ENCODE data around the gene RBM45.
"Not testable (repeated sequence)": the region's sequence is repeated elsewhere in the genome, so short reads cannot be mapped to it uniquely, and the experiment has no call there.

RBM45 gene

GRCh38 chr2:178108176-178108575 lies 4.1 kb upstream of the RBM45 start:
- no peak for DNase-seq

DNA sequence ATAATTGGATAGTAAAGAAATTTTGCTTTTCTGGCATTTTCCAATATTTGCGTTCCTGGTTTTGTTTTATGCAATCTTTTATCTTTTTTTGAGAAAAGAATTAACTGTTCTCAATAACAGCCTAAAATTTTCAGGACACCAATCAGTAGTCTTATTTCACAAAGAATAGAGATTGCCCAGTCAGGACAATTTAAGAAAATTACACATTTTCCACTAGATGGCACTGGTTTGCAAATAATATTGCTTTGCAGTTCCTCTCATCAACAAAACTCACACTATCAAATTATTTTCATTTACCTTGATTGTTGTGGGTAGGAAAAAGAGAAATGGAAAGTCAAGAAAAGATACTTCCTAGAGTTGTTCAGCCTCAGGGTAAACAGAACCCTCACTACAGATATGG lies 2.4 kb upstream of the RBM45 start:
- no peak for DNase-seq

DNA sequence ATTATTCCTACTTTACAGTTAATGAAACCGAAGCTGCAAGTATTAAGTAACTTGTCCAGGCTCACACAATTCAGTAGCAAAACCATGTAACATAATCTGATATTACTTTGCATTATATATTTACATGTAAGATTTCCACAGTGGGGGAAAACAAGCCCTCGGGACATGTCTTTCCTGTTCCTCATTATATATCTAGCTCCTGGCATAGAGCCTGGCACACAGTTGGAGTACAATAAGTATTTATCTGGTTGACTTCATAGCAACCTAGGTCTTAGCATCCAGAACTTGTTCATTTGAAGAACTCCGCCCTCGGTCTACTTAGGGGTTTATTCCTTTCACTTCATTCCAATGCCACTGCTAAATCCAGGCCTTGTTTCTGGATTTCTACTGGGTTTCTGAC lies 1.6 kb upstream of the RBM45 start:
- no peak for DNase-seq

DNA sequence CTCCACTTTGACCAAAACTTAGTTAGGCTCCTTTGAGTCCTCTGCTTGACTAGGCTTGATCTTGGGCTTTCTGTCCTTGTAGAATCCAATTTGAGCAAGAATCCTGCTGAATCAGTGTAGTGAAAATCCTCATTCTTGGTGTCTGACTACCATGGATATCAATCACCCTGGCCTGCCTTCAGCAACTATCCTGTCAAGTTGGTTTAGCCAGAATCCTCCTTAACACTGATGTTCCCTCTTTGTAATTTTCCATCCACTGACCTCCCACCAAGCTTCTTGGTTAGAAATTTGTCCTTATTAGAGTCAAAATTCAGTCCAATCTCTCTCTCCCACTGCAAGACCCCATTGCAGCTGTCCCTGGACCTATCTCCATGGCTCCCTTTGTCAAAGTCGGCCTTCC lies 494 bp upstream of the RBM45 start:
- no peak for DNase-seq

- DNase-seq, result no peak
Observed at GRCh38 chr2:178114462-178114861, 2.2 kb downstream of the RBM45 start.

DNA sequence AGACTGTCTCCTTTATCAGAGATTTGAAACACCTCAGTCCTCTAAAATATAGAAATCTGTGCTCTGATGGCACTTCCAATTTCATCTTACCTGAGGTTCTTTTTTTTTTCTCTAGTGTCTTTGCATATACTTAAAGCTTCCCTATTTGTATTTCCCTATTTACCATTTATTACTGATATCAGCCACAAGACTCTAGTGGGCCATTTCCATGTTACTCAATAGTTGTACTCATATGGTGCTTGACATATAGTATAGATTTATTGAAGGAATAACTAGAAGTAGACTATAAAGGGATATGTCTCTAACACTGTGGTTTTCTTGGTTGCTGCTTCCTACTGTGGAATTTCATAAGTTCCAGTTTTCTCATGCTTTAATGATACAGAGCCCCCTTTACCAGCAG lies 3.0 kb downstream of the RBM45 start:
- DNase-seq, result no peak

DNA sequence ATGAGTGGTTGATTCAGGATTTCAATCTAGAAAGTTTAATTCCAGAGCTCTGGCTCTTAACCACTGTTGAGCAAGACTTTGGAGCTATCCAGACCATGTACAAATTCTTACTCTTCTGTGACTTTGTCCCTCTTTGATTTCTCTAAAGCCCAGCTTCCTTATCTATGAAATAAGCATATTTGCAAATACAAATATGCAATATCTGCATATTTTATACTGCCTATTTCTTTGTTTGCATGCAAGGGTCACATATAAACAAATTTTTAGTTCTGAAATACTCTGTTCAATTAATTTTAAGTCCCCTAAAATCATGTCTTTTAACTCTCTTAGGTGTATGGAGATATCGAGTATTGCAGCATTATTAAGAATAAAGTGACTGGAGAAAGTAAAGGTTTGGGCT lies 5.5 kb downstream of the RBM45 start:
- no peak for DNase-seq

DNA sequence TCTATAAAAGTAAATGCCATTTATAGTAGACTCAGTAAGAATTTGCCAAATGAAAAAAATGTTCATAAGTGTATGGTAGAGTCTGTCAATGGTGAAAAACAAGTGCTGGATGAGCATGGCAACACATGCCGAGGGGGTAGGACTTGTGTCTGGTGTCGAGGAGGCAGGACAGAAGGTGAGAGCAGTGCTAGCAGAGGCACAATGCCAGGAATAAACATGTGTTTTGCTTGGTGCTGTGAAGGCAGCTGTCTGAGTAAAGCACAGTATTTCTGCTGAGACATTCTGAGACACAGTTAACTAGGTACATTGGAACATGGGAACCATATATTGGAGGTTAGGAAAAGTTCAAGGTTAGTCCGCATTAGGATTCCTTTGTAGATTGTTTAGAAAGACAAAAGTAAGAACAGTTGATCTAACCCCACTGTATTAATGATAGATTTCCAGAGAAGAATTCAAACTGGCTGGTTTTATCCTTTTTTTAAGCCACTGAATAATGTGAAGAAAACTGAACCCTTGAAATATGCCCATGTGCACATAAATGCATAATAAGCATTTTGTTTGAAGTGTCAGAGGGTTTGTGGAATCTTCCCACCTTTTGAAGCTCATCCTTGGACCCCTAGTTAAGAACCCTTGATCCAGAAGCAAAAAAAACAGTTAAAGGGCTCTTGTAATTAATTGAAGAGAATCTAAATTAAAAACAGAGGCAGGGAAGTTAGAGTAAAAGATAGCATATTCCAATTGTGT lies 7.1 kb downstream of the RBM45 start:
- no peak for DNase-seq

- no peak for DNase-seq
Observed at GRCh38 chr2:178123163-178123562, 10.9 kb downstream of the RBM45 start.

- DNase-seq, result no peak
Observed at GRCh38 chr2:178125125-178125524, 12.9 kb downstream of the RBM45 start.

- no peak for DNase-seq
Observed at GRCh38 chr2:178125862-178126261, 13.6 kb downstream of the RBM45 start.

- DNase-seq, result no peak
Observed at GRCh38 chr2:178128836-178129630, 16.8 kb downstream of the RBM45 start.

GRCh38 chr2:178136321-178137025 lies 24.2 kb downstream of the RBM45 start:
- no peak for DNase-seq

DNA sequence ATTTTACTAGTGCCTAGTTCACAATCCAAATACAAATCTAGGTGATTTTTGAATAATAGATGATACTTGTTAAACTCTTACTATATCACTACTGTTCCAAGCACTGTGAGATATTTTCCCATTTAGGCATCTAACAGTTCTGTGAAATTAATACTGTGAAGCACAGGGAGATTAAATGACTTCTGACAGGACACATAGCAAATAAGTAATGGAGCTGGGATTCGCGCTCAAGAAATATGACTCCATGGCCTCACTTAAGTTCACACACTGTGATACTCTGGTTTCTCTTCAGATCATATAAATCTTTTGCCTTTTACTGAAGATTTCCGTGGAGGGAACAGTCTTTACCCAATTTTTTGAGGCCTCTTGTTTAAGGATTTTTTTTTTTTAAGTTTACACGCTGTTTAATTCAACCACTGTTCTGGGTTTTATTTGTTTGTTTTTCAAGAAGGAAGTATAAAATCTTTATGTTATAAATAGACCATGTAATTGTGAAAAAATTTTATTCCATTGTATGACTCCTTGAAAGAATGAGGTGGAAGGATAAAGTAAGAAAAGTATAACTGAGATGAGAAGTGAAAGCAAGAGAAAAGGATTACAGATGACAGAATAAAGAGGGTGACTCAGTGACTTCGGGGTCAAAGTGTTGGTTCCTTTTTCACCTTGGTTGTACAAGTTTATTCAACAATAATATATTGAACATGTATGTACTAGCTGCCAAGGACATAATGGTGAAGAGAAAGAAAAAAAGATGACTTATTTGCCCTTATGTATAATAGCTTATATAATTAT lies 30.2 kb downstream of the RBM45 start:
- DNase-seq, result no peak

- no peak for DNase-seq
Observed at GRCh38 chr2:178143481-178143880, 31.2 kb downstream of the RBM45 start.

DNA sequence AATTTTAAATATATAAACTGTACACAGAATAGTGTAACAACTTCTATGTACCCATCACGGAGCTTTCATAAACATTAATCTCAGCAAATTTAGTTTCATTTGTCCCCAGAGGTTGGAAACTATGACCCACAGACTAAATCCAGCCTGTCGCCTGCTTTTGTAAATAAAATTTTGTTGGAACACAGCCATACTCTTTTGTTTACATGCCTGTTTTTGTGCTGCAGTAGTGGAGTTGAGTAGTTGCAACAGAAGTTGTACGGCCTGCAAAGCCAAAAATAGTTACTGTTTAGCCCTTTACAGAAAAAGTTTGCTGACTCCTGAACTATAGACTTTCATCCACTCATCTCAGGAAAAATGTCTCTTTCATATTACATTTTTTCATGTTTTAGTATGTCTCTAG lies 39.8 kb downstream of the RBM45 start:
- DNase-seq, result no peak

GRCh38 chr2:178152542-178152941 lies 40.3 kb downstream of the RBM45 start:
- DNase-seq, result no peak

DNA sequence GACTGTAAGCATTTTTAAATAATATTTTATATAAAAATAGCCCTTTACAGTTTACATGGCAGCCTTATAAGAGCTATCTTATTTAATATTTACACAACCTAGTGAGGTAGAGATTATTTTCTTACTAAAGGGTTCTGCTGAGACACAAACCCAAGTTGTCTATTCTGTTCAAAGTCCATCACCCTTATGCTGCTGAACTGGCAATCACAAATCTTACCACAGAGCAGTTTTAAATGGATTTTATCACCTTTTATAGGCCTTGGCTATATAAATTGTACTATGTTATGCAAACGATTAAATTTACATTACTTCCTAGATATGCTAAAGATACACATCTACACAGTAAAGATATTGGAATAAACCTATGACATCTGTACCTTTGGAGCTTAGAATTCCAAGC lies 40.7 kb downstream of the RBM45 start:
- DNase-seq, result no peak

DNA sequence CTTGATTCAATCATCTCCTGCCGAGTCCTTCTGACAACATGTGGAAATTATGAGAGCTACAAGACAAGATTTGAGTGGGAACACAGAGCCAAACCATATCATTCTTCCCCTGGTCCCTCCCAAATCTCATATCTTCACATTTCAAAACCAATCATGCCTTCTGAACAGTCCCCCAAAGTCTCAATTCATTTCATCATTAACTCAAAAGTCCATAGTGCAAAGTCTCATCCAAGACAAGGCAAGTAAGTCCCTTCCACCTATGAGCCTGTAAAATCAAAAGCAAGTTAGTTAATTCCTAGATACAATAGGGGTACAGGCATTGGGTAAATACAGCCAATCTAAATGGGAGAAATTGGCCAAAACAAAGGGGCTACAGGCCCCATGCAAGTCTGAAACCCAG lies 41.6 kb downstream of the RBM45 start:
- not testable (repeated sequence) for DNase-seq

DNA sequence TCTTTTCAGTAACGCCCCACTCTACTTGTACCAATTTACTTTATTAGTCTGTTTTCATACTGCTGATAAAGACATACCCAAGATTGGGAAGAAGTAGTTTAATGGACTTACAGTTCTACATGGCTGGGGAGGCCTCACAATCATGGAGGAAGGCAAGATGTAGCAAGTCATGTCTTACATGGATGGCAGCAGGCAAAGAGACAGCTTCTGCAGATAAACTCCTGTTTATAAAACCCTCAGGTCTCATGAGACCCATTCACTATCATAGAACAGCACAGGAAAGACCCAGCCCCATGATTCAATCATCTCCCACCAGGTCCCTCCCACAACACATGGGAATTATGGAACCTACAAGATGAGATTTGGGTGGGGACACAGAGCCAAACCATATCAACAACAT lies 43.3 kb downstream of the RBM45 start:
- DNase-seq, result no peak

GRCh38 chr2:178157574-178157973 lies 45.3 kb downstream of the RBM45 start:
- DNase-seq, result no peak

DNA sequence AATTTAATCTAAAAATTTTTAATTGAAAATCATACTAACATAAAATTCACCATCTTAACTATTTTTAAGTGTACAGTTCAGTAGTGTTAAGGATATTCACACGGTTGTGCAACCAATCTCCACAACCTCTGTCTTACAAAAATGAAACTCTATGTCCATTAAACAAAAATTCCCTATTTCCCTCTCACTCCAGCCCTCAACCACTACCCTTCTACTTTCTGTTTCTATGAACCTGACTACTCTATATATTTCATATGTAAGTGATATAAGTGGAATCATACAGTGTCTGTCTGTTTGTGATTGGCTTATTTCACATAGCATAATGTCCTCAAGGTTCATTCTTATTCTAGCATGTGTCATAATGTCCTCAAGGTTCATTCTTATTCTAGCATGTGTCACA lies 47.7 kb downstream of the RBM45 start:
- DNase-seq, result no peak

DNA sequence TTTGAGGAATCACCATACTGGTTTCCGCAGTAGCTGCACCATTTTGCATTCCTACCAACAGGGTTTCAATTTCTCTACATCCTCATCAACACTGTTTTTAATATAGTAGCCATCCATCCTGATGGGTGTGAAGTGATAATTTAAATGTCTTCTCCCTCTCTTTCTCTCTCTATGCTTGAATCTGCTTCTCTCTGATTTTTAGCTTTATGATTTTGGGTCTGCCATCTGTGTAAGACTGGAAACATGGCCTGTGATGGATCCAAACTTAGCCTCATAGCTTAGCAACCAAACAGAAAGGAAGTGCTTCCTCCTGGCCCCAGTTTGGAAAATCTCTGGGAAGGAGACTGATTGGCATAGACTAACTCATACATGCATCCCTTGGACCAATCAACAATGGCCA lies 48.4 kb downstream of the RBM45 start:
- DNase-seq, result no peak
